ENCODE results near the gene PLEKHA1.

- TF ChIP-seq POLR2AphosphoS5 (IDR thresholded peaks at IDR 0.05; ENCODE audit: low read depth) (no peak), CTCF (conservative IDR thresholded peaks at IDR 0.05; ENCODE audit: low read depth in 2 of 2) (no peak)
Observed at GRCh38 chr10:122343936-122344335, 30.6 kb upstream of the PLEKHA1 start.
